GM23248 (cell line): ENCODE measurements around the gene ADGRD1.

Experiments used
- EZH2 ChIP-seq: fragments of 200-600 bp; sonication (generic); IDR thresholded peaks from 2 replicates; pipeline ENCODE4 v1.6.1; 2018; ENCODE audit warnings: antibody characterized with exemption, mild to moderate bottlenecking; ENCODE audit not compliant: insufficient read depth, poor library complexity, severe bottlenecking
- EZH2phosphoT487 ChIP-seq: fragments of 200-600 bp; sonication (generic); IDR thresholded peaks from 2 replicates; pipeline ENCODE4 v1.6.1; 2018; ENCODE audit warnings: antibody characterized with exemption, moderate library complexity, mild to moderate bottlenecking, low read depth; ENCODE audit not compliant: insufficient read depth

DNA sequence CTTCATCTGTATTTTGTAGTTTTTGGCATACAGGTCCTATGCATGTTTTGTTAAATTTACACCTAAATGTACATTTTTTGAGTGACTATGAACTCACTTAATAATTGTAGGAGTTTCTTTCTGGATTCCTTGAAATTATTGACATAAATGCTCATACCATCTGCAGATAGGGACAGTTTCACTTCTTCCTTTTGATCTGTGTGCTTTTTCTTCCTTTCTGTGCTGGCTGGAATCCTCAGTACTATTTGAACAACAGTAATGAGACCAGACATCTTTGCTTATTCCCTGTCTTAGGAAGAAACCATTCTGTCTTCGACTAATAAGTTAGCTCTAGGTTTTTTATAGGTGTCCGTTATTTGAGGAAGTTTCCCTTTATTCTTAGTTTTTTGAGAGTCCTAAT is 110.3 kb downstream of the ADGRD1 start:
- TF ChIP-seq EZH2 (no peak), EZH2phosphoT487 (no peak)
